Fibroblast of the conjunctiva (primary cell): ENCODE measurements around the gene ZBTB7C.

Source experiments
- DNase-seq: peaks from one replicate; pipeline ENCODE4 v3.0.0-alpha.2; 2010; ENCODE audit warnings: low read depth

Gene ZBTB7C

GRCh38 chr18:48116017-48116416 lies 293.2 kb downstream of the ZBTB7C start:
- no peak for DNase-seq

- no peak for DNase-seq
Measured at GRCh38 chr18:48113691-48114090, 295.5 kb downstream of the ZBTB7C start.

- no peak for DNase-seq
Measured at GRCh38 chr18:48111587-48111986, 297.6 kb downstream of the ZBTB7C start.

- no peak for DNase-seq
Measured at GRCh38 chr18:48110797-48111196, 298.4 kb downstream of the ZBTB7C start.

- no peak for DNase-seq
Measured at GRCh38 chr18:48109961-48110493, 299.2 kb downstream of the ZBTB7C start.

- no peak for DNase-seq
Measured at GRCh38 chr18:48108136-48108535, 301.0 kb downstream of the ZBTB7C start.

- no peak for DNase-seq
Measured at GRCh38 chr18:48106976-48107781, 302.0 kb downstream of the ZBTB7C start.

GRCh38 chr18:48106498-48106897 lies 302.7 kb downstream of the ZBTB7C start:
- no peak for DNase-seq

GRCh38 chr18:48105317-48105716 lies 303.9 kb downstream of the ZBTB7C start:
- no peak for DNase-seq

GRCh38 chr18:48104705-48105104 lies 304.5 kb downstream of the ZBTB7C start:
- no peak for DNase-seq

GRCh38 chr18:48100651-48101165 lies 308.5 kb downstream of the ZBTB7C start:
- DNase-seq, result no peak

GRCh38 chr18:48100165-48100575 lies 309.0 kb downstream of the ZBTB7C start:
- DNase-seq, result no peak

- DNase-seq, result no peak
Measured at GRCh38 chr18:48099481-48100164, 309.6 kb downstream of the ZBTB7C start.

- DNase-seq, result no peak
Measured at GRCh38 chr18:48098538-48098937, 310.6 kb downstream of the ZBTB7C start.

- no peak for DNase-seq
Measured at GRCh38 chr18:48098007-48098406, 311.2 kb downstream of the ZBTB7C start.

- DNase-seq, result no peak
Measured at GRCh38 chr18:48095726-48096125, 313.5 kb downstream of the ZBTB7C start.

- DNase-seq, result no peak
Measured at GRCh38 chr18:48093104-48093503, 316.1 kb downstream of the ZBTB7C start.

GRCh38 chr18:48091869-48092497 lies 317.2 kb downstream of the ZBTB7C start:
- DNase-seq, result no peak

GRCh38 chr18:48090702-48091101 lies 318.5 kb downstream of the ZBTB7C start:
- no peak for DNase-seq

GRCh38 chr18:48090021-48090420 lies 319.2 kb downstream of the ZBTB7C start:
- no peak for DNase-seq

GRCh38 chr18:48085781-48086487 lies 323.2 kb downstream of the ZBTB7C start:
- no peak for DNase-seq

- no peak for DNase-seq
Measured at GRCh38 chr18:48084858-48085257, 324.3 kb downstream of the ZBTB7C start.
